Measurements from ENCODE around the gene G6PC2.

Gene G6PC2

GRCh38 chr2:168949324-168949723 is 48.2 kb downstream of the G6PC2 start:
- no peak for DNase-seq

GRCh38 chr2:168951871-168952270 is 50.8 kb downstream of the G6PC2 start:
- DNase-seq, result no peak

- no peak for DNase-seq
These were observed 51.3 kb downstream of the G6PC2 start for GRCh38 chr2:168952424-168952823.

DNA sequence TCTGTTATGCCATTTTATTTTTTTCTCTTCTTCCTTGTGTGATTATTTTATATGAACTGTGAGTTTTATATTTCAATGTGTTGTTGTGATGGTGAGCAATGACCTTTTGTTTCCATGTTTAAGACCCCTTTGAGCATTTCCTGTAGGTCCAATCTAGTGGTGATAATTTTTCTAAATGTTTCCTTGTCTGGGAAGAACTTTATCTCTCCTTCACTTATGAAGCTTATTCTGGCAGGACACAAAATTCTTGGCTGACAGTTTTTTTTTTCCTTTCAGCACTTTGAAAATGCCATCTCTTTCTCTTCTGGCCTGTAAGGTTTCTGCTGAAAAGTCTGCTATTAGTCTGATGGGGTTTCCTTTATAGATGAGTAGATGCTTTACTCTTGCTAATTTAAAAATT is 53.2 kb downstream of the G6PC2 start:
- DNase-seq, result no peak

GRCh38 chr2:168955321-168955720 is 54.2 kb downstream of the G6PC2 start:
- no peak for DNase-seq

- no peak for DNase-seq
These were observed 55.3 kb downstream of the G6PC2 start for GRCh38 chr2:168956392-168956791.

Data from activated CD8-positive, alpha-beta memory T cell treated with anti-CD3 and anti-CD28 coated beads, Interleukin-2, amount 50 U/mL, for 48 hours (primary cell).